Measurements from ENCODE around the gene ZFYVE27. TPM values are rescaled to one million over a fixed set of nuclear protein-coding genes. Genes with fewer than 3 reads are reported as not detected.

ZFYVE27 gene
- polyA plus RNA-seq, 1 donor, result 14.7 TPM

GRCh38 chr10:97798958-97799610 lies 62.2 kb downstream of the ZFYVE27 start:
- no peak for DNase-seq

- no peak for DNase-seq
Observed at GRCh38 chr10:97800474-97800873, 63.5 kb downstream of the ZFYVE27 start.

GRCh38 chr10:97801422-97801821 lies 64.5 kb downstream of the ZFYVE27 start:
- DNase-seq, result no peak

DNA sequence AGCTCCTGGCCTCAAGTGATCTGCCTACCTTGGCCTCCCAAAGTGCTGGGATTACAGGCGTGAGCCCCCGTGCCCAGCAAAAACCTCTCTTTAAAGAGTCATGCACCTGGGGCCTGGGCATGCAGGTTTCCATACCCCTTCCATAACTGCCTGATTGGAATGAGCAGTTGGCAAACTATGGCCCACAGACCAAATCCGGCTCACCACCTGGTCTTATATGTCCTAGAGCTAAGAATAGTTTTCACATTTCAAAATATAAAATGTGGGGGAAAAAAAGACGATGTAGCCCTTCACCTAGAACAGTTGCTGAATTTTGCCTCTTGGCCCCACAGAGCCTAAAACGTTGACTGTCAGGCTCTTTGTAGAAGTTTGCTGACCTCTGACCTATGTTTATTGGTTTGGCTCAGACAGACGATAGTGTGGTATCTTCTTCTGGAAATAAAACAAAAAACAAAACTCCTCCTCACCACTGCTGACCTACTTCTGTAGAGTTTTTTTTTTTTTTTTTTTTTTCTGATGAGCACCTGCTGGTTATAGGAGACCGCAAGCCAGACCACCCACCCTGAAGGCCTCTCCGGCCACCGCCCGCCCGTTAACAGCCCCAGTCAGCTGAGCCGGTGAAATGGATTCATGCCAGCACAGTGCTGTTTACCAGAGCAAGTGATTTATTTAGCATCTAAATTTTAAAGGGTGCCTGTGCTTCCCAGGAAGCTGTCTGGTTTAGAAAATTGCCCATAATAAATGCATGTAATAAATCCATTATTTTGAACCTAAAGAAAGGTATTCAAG lies 68.4 kb downstream of the ZFYVE27 start:
- no peak for DNase-seq

DNA sequence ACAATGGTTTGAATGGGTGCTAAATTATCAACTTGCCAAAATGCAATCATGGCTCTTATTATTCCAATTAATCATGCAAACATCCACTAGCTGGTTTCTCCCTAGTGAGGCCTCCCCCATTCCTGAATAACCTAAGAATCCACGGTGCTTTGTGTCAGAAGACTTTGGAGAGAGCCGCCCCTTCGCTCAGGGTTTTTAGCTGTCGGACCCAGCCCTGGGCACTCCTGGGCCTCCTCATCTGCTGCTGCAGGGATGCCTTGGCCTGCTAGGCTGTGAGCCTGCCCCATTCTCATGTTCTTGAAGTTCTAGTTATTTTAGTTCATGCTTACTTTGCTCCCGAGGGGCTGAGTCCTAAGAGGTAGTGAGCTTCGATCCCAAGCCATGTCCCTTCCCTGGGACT lies 69.0 kb downstream of the ZFYVE27 start:
- no peak for DNase-seq

GRCh38 chr10:97810446-97810845 lies 73.5 kb downstream of the ZFYVE27 start:
- no peak for DNase-seq

Other genes with a start within 250 kb of the ZFYVE27 start
- gene MMS19, start 238.7 kb upstream of the ZFYVE27 start, polyA plus RNA-seq (ENCODE audit: insufficient read length), result 66.7 TPM
- gene UBTD1, start 238.2 kb upstream of the ZFYVE27 start, polyA plus RNA-seq (ENCODE audit: insufficient read length), result 17.1 TPM
- 24.2 TPM for gene ANKRD2, start 164.3 kb upstream of the ZFYVE27 start, polyA plus RNA-seq (ENCODE audit: insufficient read length)
- 0.49 TPM for gene HOGA1, start 152.7 kb upstream of the ZFYVE27 start, polyA plus RNA-seq (ENCODE audit: insufficient read length)
- not detected for gene C10orf62, start 147.4 kb upstream of the ZFYVE27 start, polyA plus RNA-seq (ENCODE audit: insufficient read length)
- 5.2 TPM for gene MORN4, start 103.6 kb upstream of the ZFYVE27 start, polyA plus RNA-seq (ENCODE audit: insufficient read length)
- 10.2 TPM for gene PI4K2A, start 96.5 kb upstream of the ZFYVE27 start, polyA plus RNA-seq (ENCODE audit: insufficient read length)
- 7.3 TPM for gene AVPI1, start 49.9 kb upstream of the ZFYVE27 start, polyA plus RNA-seq (ENCODE audit: insufficient read length)
- 41.0 TPM for gene MARVELD1, start 23.4 kb upstream of the ZFYVE27 start, polyA plus RNA-seq (ENCODE audit: insufficient read length)
- gene SFRP5, start 34.9 kb downstream of the ZFYVE27 start, polyA plus RNA-seq (ENCODE audit: insufficient read length), result 0.94 TPM
- gene GOLGA7B, start 112.7 kb downstream of the ZFYVE27 start, polyA plus RNA-seq (ENCODE audit: insufficient read length), result 0.23 TPM